Measurements from ENCODE around the gene MTG1. TPM values are rescaled to one million over a fixed set of nuclear protein-coding genes. Genes with fewer than 3 reads are reported as not detected.

Gene MTG1
- total and polyA plus RNA-seq, 12 donors: 17.4 to 36.2 (median 23.8) TPM

DNA sequence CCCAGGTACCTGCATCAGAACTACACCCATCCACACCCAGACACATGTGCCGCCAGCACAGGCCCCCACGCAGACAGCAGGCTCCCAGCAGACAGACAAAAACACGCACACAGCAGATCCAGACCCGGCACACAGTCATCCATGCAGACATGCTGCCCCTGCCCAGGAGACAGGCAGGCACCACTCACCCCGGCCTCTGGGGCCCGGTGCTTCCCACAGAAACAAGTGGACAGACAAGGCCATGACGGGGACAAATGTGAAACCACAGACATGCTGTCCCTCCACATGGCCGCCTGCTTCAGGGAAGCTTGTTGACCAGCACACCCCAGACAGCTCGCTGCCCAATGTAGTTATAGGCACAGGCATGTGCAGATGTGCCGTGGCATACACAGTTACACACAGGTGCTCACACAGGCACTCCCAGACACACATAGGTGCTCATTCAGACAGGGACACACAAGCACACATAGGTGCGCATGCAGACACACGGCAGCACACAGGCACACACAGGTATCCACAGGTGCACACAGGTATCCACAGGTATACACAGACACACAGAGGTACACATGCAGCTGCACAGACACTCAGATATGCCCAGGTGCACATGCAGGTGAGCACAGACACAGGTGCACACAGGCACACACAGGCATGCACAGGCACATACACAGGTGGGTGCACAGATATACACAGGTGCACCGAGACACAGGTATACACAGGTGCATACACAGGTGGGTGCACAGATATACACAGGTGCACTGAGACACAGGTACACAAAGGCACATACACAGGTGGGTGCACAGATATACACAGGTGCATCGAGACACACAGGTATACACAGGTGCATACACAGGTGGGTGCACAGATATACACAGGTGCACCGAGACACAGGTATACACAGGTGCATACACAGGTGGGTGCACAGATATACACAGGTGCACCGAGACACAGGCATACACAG is 49.3 kb downstream of the MTG1 start:
- ATAC-seq (no peak), DNase-seq (no peak)
- Histone ChIP-seq H3K27me3 (peaks cover 0 to 14% (median 0%) of the 10 kb centered on the region in 7 donors), H3K4me1 (no peaks in the 10 kb centered on the region), H3K36me3 (no peaks in the 10 kb centered on the region), H3K27ac (no peak overlapping the region), H3K9me3 (peaks cover 0 to 30% (median 23%) of the 10 kb centered on the region in 11 donors), H3K4me3 (no peak overlapping the region)
- WGBS, 2 donors: 89 to 90% methylated on average over 16 of the region's 16 CpGs
- no peak for TF ChIP-seq CTCF (IDR thresholded peaks at IDR 0.05)
- intact Hi-C loops (cut with DNase I): no loop called here

- Histone ChIP-seq H3K4me1 (no peaks in the 10 kb centered on the region), H3K27ac (no peak overlapping the region), H3K27me3 (peaks cover 0 to 14% (median 0%) of the 10 kb centered on the region in 7 donors), H3K9me3 (peaks cover 0 to 43% (median 31%) of the 10 kb centered on the region in 11 donors), H3K36me3 (no peaks in the 10 kb centered on the region), H3K4me3 (no peak overlapping the region)
- intact Hi-C loops (cut with DNase I): no loop called here
- ATAC-seq (no peak), DNase-seq (no peak)
- 90 to 92% methylated on average over 12 of the region's 12 CpGs for WGBS, 2 donors
- no peak for TF ChIP-seq CTCF (IDR thresholded peaks at IDR 0.05)
These were observed 50.6 kb downstream of the MTG1 start for GRCh38 chr10:133444342-133445267.

GRCh38 chr10:133445268-133445732 is 51.3 kb downstream of the MTG1 start:
- Histone ChIP-seq H3K27ac (no peak overlapping the region), H3K4me3 (no peak overlapping the region), H3K36me3 (no peaks in the 10 kb centered on the region), H3K4me1 (no peaks in the 10 kb centered on the region), H3K9me3 (peaks cover 0 to 47% (median 31%) of the 10 kb centered on the region in 11 donors), H3K27me3 (peaks cover 0 to 14% (median 0%) of the 10 kb centered on the region in 7 donors)
- ATAC-seq: no peak
- TF ChIP-seq CTCF (IDR thresholded peaks at IDR 0.05): no peak
- no peak for DNase-seq
- intact Hi-C loops (cut with DNase I): no loop called here
- WGBS, 2 donors: 88 to 93% methylated on average over 20 to 22 of the region's 22 CpGs
